Activated CD8-positive, alpha-beta T cell treated with anti-CD3 and anti-CD28 coated beads for 36 hours (primary cell): Measurements from ENCODE around the gene FAM107A. TPM values are rescaled to one million over a fixed set of nuclear protein-coding genes. Genes with fewer than 3 reads are reported as not detected.

ENCODE experiments used
- ATAC-seq: fragments of 200-7000 bp; cut with Tn5 transposase; one replicate; pipeline ENCODE4 v1.10.0; 2021; ENCODE audit warnings: mild to moderate bottlenecking, moderate library complexity
- CTCF ChIA-PET: fragments of 350-600 bp; sonication (Branson Sonifier 250); formaldehyde crosslinking; loops from one replicate; lab custom pipeline; 2021; ENCODE audit warnings: antibody characterized with exemption; lab: Charles Lee
- POLR2A ChIA-PET: fragments of 350-600 bp; sonication (Branson Sonifier 250); formaldehyde crosslinking; loops from one replicate; lab custom pipeline; 2021; ENCODE audit warnings: antibody characterized with exemption; lab: Charles Lee
- DNase-seq: peaks from one replicate; pipeline ENCODE4 v3.0.0-alpha.2; 2020
- H3K27ac Mint-ChIP-seq: one replicate; pipeline ENCODE4 v1.8.0; 2021; ENCODE audit warnings: mild to moderate bottlenecking, mixed read lengths
- H3K27me3 Mint-ChIP-seq: one replicate; pipeline ENCODE4 v1.8.0; 2021; ENCODE audit warnings: mixed read lengths
- H3K36me3 Mint-ChIP-seq: one replicate; pipeline ENCODE4 v1.8.0; 2021; ENCODE audit warnings: low read depth, mixed read lengths
- H3K4me1 Mint-ChIP-seq: one replicate; pipeline ENCODE4 v1.8.0; 2021; ENCODE audit warnings: low read depth, mixed read lengths
- H3K4me3 Mint-ChIP-seq: one replicate; pipeline ENCODE4 v1.8.0; 2021; ENCODE audit warnings: mild to moderate bottlenecking, moderate library complexity, mixed read lengths
- H3K9me3 Mint-ChIP-seq: one replicate; pipeline ENCODE4 v1.8.0; 2021; ENCODE audit warnings: mixed read lengths
- intact Hi-C: fragments of 100-400 bp; cut with micrococcal nuclease; formaldehyde crosslinking; loops from one replicate; pipeline ENCODE4 v1.10.0; 2022
- total RNA-seq, 2 experiments: library from RNA; stranded (reverse); gene quantifications; one replicate each; pipeline ENCODE4 v1.2.3, GENCODE V29; 2021
- TF ChIP-seq, protein P1 (sequence below): fragments of 200-600 bp; IDR thresholded peaks from one replicate; pipeline ENCODE4 v1.8.0; 2022; ENCODE audit warnings: antibody characterized with exemption, mild to moderate bottlenecking

Gene FAM107A
- total RNA-seq, 2 experiments from 2014 or later, result not detected

GRCh38 chr3:58574106-58574505 is 3.1 kb downstream of the FAM107A start:
- TF ChIP-seq, protein P1, sequence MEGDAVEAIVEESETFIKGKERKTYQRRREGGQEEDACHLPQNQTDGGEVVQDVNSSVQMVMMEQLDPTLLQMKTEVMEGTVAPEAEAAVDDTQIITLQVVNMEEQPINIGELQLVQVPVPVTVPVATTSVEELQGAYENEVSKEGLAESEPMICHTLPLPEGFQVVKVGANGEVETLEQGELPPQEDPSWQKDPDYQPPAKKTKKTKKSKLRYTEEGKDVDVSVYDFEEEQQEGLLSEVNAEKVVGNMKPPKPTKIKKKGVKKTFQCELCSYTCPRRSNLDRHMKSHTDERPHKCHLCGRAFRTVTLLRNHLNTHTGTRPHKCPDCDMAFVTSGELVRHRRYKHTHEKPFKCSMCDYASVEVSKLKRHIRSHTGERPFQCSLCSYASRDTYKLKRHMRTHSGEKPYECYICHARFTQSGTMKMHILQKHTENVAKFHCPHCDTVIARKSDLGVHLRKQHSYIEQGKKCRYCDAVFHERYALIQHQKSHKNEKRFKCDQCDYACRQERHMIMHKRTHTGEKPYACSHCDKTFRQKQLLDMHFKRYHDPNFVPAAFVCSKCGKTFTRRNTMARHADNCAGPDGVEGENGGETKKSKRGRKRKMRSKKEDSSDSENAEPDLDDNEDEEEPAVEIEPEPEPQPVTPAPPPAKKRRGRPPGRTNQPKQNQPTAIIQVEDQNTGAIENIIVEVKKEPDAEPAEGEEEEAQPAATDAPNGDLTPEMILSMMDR, result no peak
- H3K4me1 Mint-ChIP-seq, result no peaks in the 10 kb centered on the region
- POLR2A ChIA-PET, result no interaction called here
- no peaks in the 10 kb centered on the region for H3K9me3 Mint-ChIP-seq
- H3K4me3 Mint-ChIP-seq, result no peak overlapping the region
- H3K27ac Mint-ChIP-seq, result no peak overlapping the region
- no peaks in the 10 kb centered on the region for H3K27me3 Mint-ChIP-seq
- no peak for DNase-seq
- CTCF ChIA-PET, result interaction anchor here (0.7 to 1.3 kb wide), 4 partner anchors 11 to 65 kb away, joined by 3 to 5 read pairs (median 4); no protein-coding TSS in a partner anchor
- H3K36me3 Mint-ChIP-seq, result no peaks in the 10 kb centered on the region
- no peak for ATAC-seq
- intact Hi-C loops, result no loop called here

- CTCF ChIA-PET, result interaction anchor here (1.0 to 9.5 kb wide), 3 partner anchors 12 to 66 kb away, joined by 3 to 161 read pairs (median 5); no protein-coding TSS in a partner anchor
- ATAC-seq (no peak), DNase-seq (no peak)
- H3K36me3 Mint-ChIP-seq, result no peaks in the 10 kb centered on the region
- TF ChIP-seq, protein P1, result no peak
- POLR2A ChIA-PET, result no interaction called here
- H3K4me3 Mint-ChIP-seq, result no peak overlapping the region
- H3K27ac Mint-ChIP-seq, result no peak overlapping the region
- no peaks in the 10 kb centered on the region for H3K9me3 Mint-ChIP-seq
- peaks cover under 1% of the 10 kb centered on the region for H3K27me3 Mint-ChIP-seq
- intact Hi-C loops, result no loop called here
- H3K4me1 Mint-ChIP-seq, result peaks cover 3% of the 10 kb centered on the region
Measured at GRCh38 chr3:58573640-58574039, 3.6 kb downstream of the FAM107A start.

GRCh38 chr3:58572634-58573230 is 4.5 kb downstream of the FAM107A start:
- TF ChIP-seq, protein P1, result no peak
- no peaks in the 10 kb centered on the region for H3K36me3 Mint-ChIP-seq

GRCh38 chr3:58572013-58572633 is 5.1 kb downstream of the FAM107A start:
- H3K9me3 Mint-ChIP-seq, result no peaks in the 10 kb centered on the region
- no peak for DNase-seq
- POLR2A ChIA-PET, result no interaction called here
- intact Hi-C loops, result no loop called here
- CTCF ChIA-PET, result interaction anchor here (7.3 to 9.5 kb wide), 2 partner anchors 15 to 60 kb away, joined by 49 to 161 read pairs; no protein-coding TSS in a partner anchor
- H3K36me3 Mint-ChIP-seq, result no peaks in the 10 kb centered on the region
- no peak for ATAC-seq
- peaks cover 1% of the 10 kb centered on the region for H3K27me3 Mint-ChIP-seq
- TF ChIP-seq, protein P1, result no peak
- peaks cover 4% of the 10 kb centered on the region for H3K4me1 Mint-ChIP-seq
- no peak overlapping the region for H3K27ac Mint-ChIP-seq
- no peak overlapping the region for H3K4me3 Mint-ChIP-seq

More at GRCh38 chr3:58572634-58573230, 4.5 kb downstream of the FAM107A start:
- no peak overlapping the region for H3K27ac Mint-ChIP-seq
- H3K4me1 Mint-ChIP-seq, result peaks cover 4% of the 10 kb centered on the region
- H3K9me3 Mint-ChIP-seq, result no peaks in the 10 kb centered on the region
- H3K27me3 Mint-ChIP-seq, result peaks cover 1% of the 10 kb centered on the region
- no peak overlapping the region for H3K4me3 Mint-ChIP-seq
- ChIA-PET CTCF (interaction anchor here (9.5 kb wide), 1 partner anchor 59 kb away, joined by 161 read pairs; no protein-coding TSS in a partner anchor), POLR2A (no interaction called here)
- no peak for ATAC-seq
- intact Hi-C loops, result no loop called here
- DNase-seq, result no peak

- intact Hi-C loops, result no loop called here
- ATAC-seq (no peak), DNase-seq (no peak)
- Mint-ChIP-seq H3K36me3 (no peaks in the 10 kb centered on the region), H3K27ac (no peak overlapping the region), H3K4me1 (peaks cover 4% of the 10 kb centered on the region), H3K9me3 (no peaks in the 10 kb centered on the region), H3K27me3 (peaks cover 1% of the 10 kb centered on the region), H3K4me3 (no peak overlapping the region)
- TF ChIP-seq, protein P1, result no peak
- ChIA-PET CTCF (interaction anchor here (1.3 to 9.5 kb wide), 5 partner anchors 14 to 265 kb away, joined by 3 to 161 read pairs (median 23); partner anchors contain the start of genes HTD2, KCTD6 and RPP14), POLR2A (interaction anchor here (0.9 kb wide), 1 partner anchor 138 kb away, joined by 3 read pairs; the partner anchor contains the start of gene PDHB)
Measured at GRCh38 chr3:58570851-58571250, 6.3 kb downstream of the FAM107A start.
